ENCODE results near the gene LILRA6.
"Not testable (repeated sequence)": the region's sequence is repeated elsewhere in the genome, so short reads cannot be mapped to it uniquely, and the experiment has no call there.

LILRA6 gene

GRCh38 chr19:54242646-54243045 is at the start of gene LILRA6:
TSS of gene LILRA6 (minus strand) at chr19:54242790.
- not testable (repeated sequence) for DNase-seq (ENCODE audit: low spot score)

GRCh38 chr19:54289160-54289559 is 46.6 kb upstream of the LILRA6 start:
- DNase-seq (ENCODE audit: low spot score): not testable (repeated sequence)

GRCh38 chr19:54287456-54287855 is 44.9 kb upstream of the LILRA6 start:
- no peak for DNase-seq (ENCODE audit: low spot score)

GRCh38 chr19:54286283-54286682 is 43.7 kb upstream of the LILRA6 start:
- not testable (repeated sequence) for DNase-seq (ENCODE audit: low spot score)

GRCh38 chr19:54285427-54286056 is 43.0 kb upstream of the LILRA6 start:
- not testable (repeated sequence) for DNase-seq (ENCODE audit: low spot score)

- DNase-seq (ENCODE audit: low spot score): no peak
Observed at GRCh38 chr19:54282686-54283470, 40.3 kb upstream of the LILRA6 start.

GRCh38 chr19:54281729-54282075 is 39.1 kb upstream of the LILRA6 start:
- not testable (repeated sequence) for DNase-seq (ENCODE audit: low spot score)

- no peak for DNase-seq (ENCODE audit: low spot score)
Observed at GRCh38 chr19:54281007-54281728, 38.6 kb upstream of the LILRA6 start, which contains the start of gene LILRB2. TSS of gene LILRB2 (minus strand) at chr19:54281110. CDS start at chr19:54280496, 614 bp downstream.

- DNase-seq (ENCODE audit: low spot score): not testable (repeated sequence)
Observed at GRCh38 chr19:54280441-54280840, 37.9 kb upstream of the LILRA6 start.

- not testable (repeated sequence) for DNase-seq (ENCODE audit: low spot score)
Observed at GRCh38 chr19:54280025-54280424, 37.4 kb upstream of the LILRA6 start.

GRCh38 chr19:54279406-54279962 is 36.9 kb upstream of the LILRA6 start:
- DNase-seq (ENCODE audit: low spot score): no peak

- not testable (repeated sequence) for DNase-seq (ENCODE audit: low spot score)
Observed at GRCh38 chr19:54278571-54279195, 36.1 kb upstream of the LILRA6 start.

GRCh38 chr19:54278056-54278455 is 35.5 kb upstream of the LILRA6 start:
- DNase-seq (ENCODE audit: low spot score): not testable (repeated sequence)

GRCh38 chr19:54277111-54277615 is 34.6 kb upstream of the LILRA6 start:
- DNase-seq (ENCODE audit: low spot score): not testable (repeated sequence)

- no peak for DNase-seq (ENCODE audit: low spot score)
Observed at GRCh38 chr19:54275951-54276350, 33.4 kb upstream of the LILRA6 start.

GRCh38 chr19:54274516-54274915 is 31.9 kb upstream of the LILRA6 start:
- DNase-seq (ENCODE audit: low spot score): not testable (repeated sequence)

GRCh38 chr19:54273821-54274220 is 31.2 kb upstream of the LILRA6 start:
- no peak for DNase-seq (ENCODE audit: low spot score)

- DNase-seq (ENCODE audit: low spot score): not testable (repeated sequence)
Observed at GRCh38 chr19:54272181-54272580, 29.6 kb upstream of the LILRA6 start.

GRCh38 chr19:54271587-54271986 is 29.0 kb upstream of the LILRA6 start:
- not testable (repeated sequence) for DNase-seq (ENCODE audit: low spot score)

GRCh38 chr19:54271106-54271505 is 28.5 kb upstream of the LILRA6 start:
- DNase-seq (ENCODE audit: low spot score): no peak

GRCh38 chr19:54268936-54269335 is 26.3 kb upstream of the LILRA6 start:
- no peak for DNase-seq (ENCODE audit: low spot score)

- peak; percentile 88 for DNase-seq (ENCODE audit: low spot score)
Observed at GRCh38 chr19:54266133-54266532, 23.5 kb upstream of the LILRA6 start.
